Duodenal mucosa (tissue), 2 donors: Measurements from ENCODE around the gene MEIOB.
A peak's percentile ranks its signal among the peaks of the same experiment; 100 is the strongest.

Experiments
- H3K27ac ChIP-seq: one replicate; pipeline ENCODE4 v1.7.0; 2013; ENCODE audit warnings: low read depth, low read length
- H3K27me3 ChIP-seq, 2 donors: one replicate each; pipeline ENCODE4 v1.7.0; 2013; ENCODE audit warnings: low read length in 2 of 2, control low read depth in 1 of 2; ENCODE audit not compliant: insufficient read depth in 2 of 2, control insufficient read depth in 1 of 2
- H3K36me3 ChIP-seq, 2 donors: one replicate each; pipeline ENCODE4 v1.7.0; 2013; ENCODE audit warnings: low read length in 2 of 2, control low read depth in 1 of 2; ENCODE audit not compliant: insufficient read depth in 2 of 2, control insufficient read depth in 1 of 2
- H3K4me1 ChIP-seq, 2 donors: one replicate each; pipeline ENCODE4 v1.7.0; 2013; ENCODE audit warnings: low read length in 2 of 2, control low read depth in 1 of 2; ENCODE audit not compliant: insufficient read depth in 2 of 2, control insufficient read depth in 1 of 2
- H3K4me3 ChIP-seq, 2 donors: one replicate each; pipeline ENCODE4 v1.7.0; 2013; ENCODE audit warnings: low read length in 2 of 2, low read depth in 1 of 2
- H3K9ac ChIP-seq, 2 donors: one replicate each; pipeline ENCODE4 v1.7.0; 2013; ENCODE audit warnings: low read length in 2 of 2, low read depth in 1 of 2
- H3K9me3 ChIP-seq, 2 donors: one replicate each; pipeline ENCODE4 v1.7.0; 2013; ENCODE audit warnings: low read length in 2 of 2, control low read depth in 1 of 2; ENCODE audit not compliant: control insufficient read depth in 1 of 2

The MEIOB gene

GRCh38 chr16:1915732-1916639, 44.0 kb upstream of the MEIOB start:
- Histone ChIP-seq H3K4me3 (no peak overlapping the region), H3K36me3 (no peaks in the 10 kb centered on the region), H3K9me3 (no peaks in the 10 kb centered on the region), H3K9ac (no peak overlapping the region), H3K4me1 (peaks cover 26 to 32% of the 10 kb centered on the region in 2 donors), H3K27ac (no peak overlapping the region), H3K27me3 (peaks cover 46 to 48% of the 10 kb centered on the region in 2 donors)

GRCh38 chr16:1914988-1915387, 43.0 kb upstream of the MEIOB start:
- no peak overlapping the region for H3K4me3 ChIP-seq
- no peak overlapping the region for H3K9ac ChIP-seq
- H3K27me3 ChIP-seq = peaks cover 36 to 39% of the 10 kb centered on the region in 2 donors
- H3K36me3 ChIP-seq = no peaks in the 10 kb centered on the region
- no peak overlapping the region for H3K27ac ChIP-seq
- peaks cover 29 to 34% of the 10 kb centered on the region in 2 donors for H3K4me1 ChIP-seq
- no peaks in the 10 kb centered on the region for H3K9me3 ChIP-seq

GRCh38 chr16:1914084-1914608, 42.2 kb upstream of the MEIOB start:
- peak overlapping the region in 1 of 2 donors; percentile 43 for H3K9ac ChIP-seq
- H3K9me3 ChIP-seq = no peaks in the 10 kb centered on the region
- no peaks in the 10 kb centered on the region for H3K36me3 ChIP-seq
- H3K27ac ChIP-seq = no peak overlapping the region
- H3K4me1 ChIP-seq = peaks cover 33 to 35% of the 10 kb centered on the region in 2 donors
- no peak overlapping the region for H3K4me3 ChIP-seq
- peaks cover 28 to 31% of the 10 kb centered on the region in 2 donors for H3K27me3 ChIP-seq

GRCh38 chr16:1913327-1914083, 41.5 kb upstream of the MEIOB start:
- Histone ChIP-seq H3K9me3 (no peaks in the 10 kb centered on the region), H3K36me3 (no peaks in the 10 kb centered on the region), H3K27ac (peak overlapping the region; percentile 10), H3K27me3 (peaks cover 24 to 26% of the 10 kb centered on the region in 2 donors), H3K4me1 (peaks cover 31 to 33% of the 10 kb centered on the region in 2 donors), H3K9ac (peak overlapping the region; percentile 32 to 43), H3K4me3 (peak overlapping the region in 1 of 2 donors; percentile 40)

- H3K4me3 ChIP-seq = no peak overlapping the region
- no peaks in the 10 kb centered on the region for H3K36me3 ChIP-seq
- H3K27ac ChIP-seq = no peak overlapping the region
- peaks cover 27 to 33% of the 10 kb centered on the region in 2 donors for H3K4me1 ChIP-seq
- H3K9ac ChIP-seq = no peak overlapping the region
- H3K27me3 ChIP-seq = peaks cover 18 to 22% of the 10 kb centered on the region in 2 donors
- no peaks in the 10 kb centered on the region for H3K9me3 ChIP-seq
Observed at GRCh38 chr16:1912215-1912543, 40.2 kb upstream of the MEIOB start.

- no peak overlapping the region for H3K27ac ChIP-seq
- H3K36me3 ChIP-seq = no peaks in the 10 kb centered on the region
- no peak overlapping the region for H3K9ac ChIP-seq
- no peaks in the 10 kb centered on the region for H3K9me3 ChIP-seq
- no peak overlapping the region for H3K4me3 ChIP-seq
- H3K27me3 ChIP-seq = peaks cover 12 to 19% of the 10 kb centered on the region in 2 donors
- H3K4me1 ChIP-seq = peaks cover 27 to 33% of the 10 kb centered on the region in 2 donors
Observed at GRCh38 chr16:1911467-1912214, 39.7 kb upstream of the MEIOB start.

GRCh38 chr16:1909561-1910231, 37.7 kb upstream of the MEIOB start:
- H3K27ac ChIP-seq = no peak overlapping the region
- H3K36me3 ChIP-seq = no peaks in the 10 kb centered on the region
- peaks cover 27 to 33% of the 10 kb centered on the region in 2 donors for H3K4me1 ChIP-seq
- no peak overlapping the region for H3K9ac ChIP-seq
- H3K4me3 ChIP-seq = no peak overlapping the region
- peaks cover 0 to 14% of the 10 kb centered on the region in 2 donors for H3K27me3 ChIP-seq
- H3K9me3 ChIP-seq = no peaks in the 10 kb centered on the region

- H3K36me3 ChIP-seq = no peaks in the 10 kb centered on the region
- H3K9me3 ChIP-seq = no peaks in the 10 kb centered on the region
- no peak overlapping the region for H3K4me3 ChIP-seq
- peaks cover 27 to 34% of the 10 kb centered on the region in 2 donors for H3K4me1 ChIP-seq
- H3K27me3 ChIP-seq = peaks cover 0 to 14% of the 10 kb centered on the region in 2 donors
- H3K27ac ChIP-seq = no peak overlapping the region
- no peak overlapping the region for H3K9ac ChIP-seq
Observed at GRCh38 chr16:1908983-1909382, 37.0 kb upstream of the MEIOB start.

- Histone ChIP-seq H3K36me3 (no peaks in the 10 kb centered on the region), H3K4me1 (peaks cover 22 to 28% of the 10 kb centered on the region in 2 donors), H3K27ac (no peak overlapping the region), H3K27me3 (peaks cover 0 to 14% of the 10 kb centered on the region in 2 donors), H3K9ac (no peak overlapping the region), H3K4me3 (no peak overlapping the region), H3K9me3 (no peaks in the 10 kb centered on the region)
Observed at GRCh38 chr16:1908184-1908583, 36.2 kb upstream of the MEIOB start.
